Endothelial cell of umbilical vein (primary cell): ENCODE measurements around the gene C1orf210. TPM values are rescaled to one million over a fixed set of nuclear protein-coding genes. Genes with fewer than 3 reads are reported as not detected.

ENCODE experiments used
- BruUV-seq: library from RNA; stranded (reverse); fragments of 400-500 nt; replicated peaks from 2 replicates; lab custom pipeline; 2021; lab: Mats Ljungman, UMichigan
- CTCF ChIA-PET: fragments of 300-600, 350-600 bp; sonication (Branson Sonifier 250); formaldehyde crosslinking; loops from one replicate; lab custom pipeline; 2021; ENCODE audit warnings: antibody characterized with exemption, inconsistent platforms; lab: Charles Lee
- POLR2A ChIA-PET: fragments of 300-600, 350-600 bp; sonication (Branson Sonifier 250); formaldehyde crosslinking; loops from one replicate; lab custom pipeline; 2021; ENCODE audit warnings: antibody characterized with exemption, inconsistent platforms; lab: Charles Lee
- DNase-seq: peaks from one replicate; pipeline ENCODE4 v3.0.0-alpha.2; 2011; ENCODE audit warnings: low read depth, low spot score
- FAIRE-seq: peaks from 2 replicates; lab custom pipeline; 2011; peaks lifted over from hg19 to GRCh38; lab: Jason Lieb, UNC
- H2AFZ ChIP-seq: 2 replicates; pipeline ENCODE4 v1.6.0; 2012; ENCODE audit warnings: low read depth, low read length, control low read depth, inconsistent platforms
- H3K27ac ChIP-seq: 2 replicates; pipeline ENCODE4 v1.5.1; 2011; ENCODE audit warnings: low read depth, mild to moderate bottlenecking, control low read depth, low read length, moderate library complexity; ENCODE audit not compliant: insufficient read depth
- H3K27me3 ChIP-seq, 2 experiments: 2 replicates each; pipeline versions ENCODE4 v1.6.0 to v1.6.1; 2011; ENCODE audit warnings: low read length in 2 of 2, mixed read lengths in 1 of 2; ENCODE audit not compliant: control insufficient read depth in 2 of 2, insufficient read depth in 2 of 2
- H3K36me3 ChIP-seq, 2 experiments: 2 replicates in 1 of 2; 3 replicates in 1 of 2; pipeline ENCODE4 v1.5.1; 2011; ENCODE audit warnings: low read length in 2 of 2, mild to moderate bottlenecking in 1 of 2, moderate library complexity in 1 of 2; ENCODE audit not compliant: control insufficient read depth in 2 of 2, insufficient read depth in 2 of 2; ENCODE audit errors: extremely low read depth in 1 of 2
- H3K4me1 ChIP-seq: 3 replicates; pipeline ENCODE4 v1.5.1; 2011; ENCODE audit warnings: mild to moderate bottlenecking, low read length; ENCODE audit not compliant: control insufficient read depth, insufficient read depth; ENCODE audit errors: extremely low read depth
- H3K4me2 ChIP-seq: 2 replicates; pipeline ENCODE4 v1.6.1; 2011; ENCODE audit warnings: low read length, control low read depth, mixed read lengths; ENCODE audit not compliant: insufficient read depth
- H3K4me3 ChIP-seq, 3 experiments: fragments of 200-600 bp in 1 of 3; sonication (generic), shearing (Covaris generic) in 1 of 3; replicated peaks in 1 of 3; 2 replicates each; pipeline ENCODE4 v1.5.1; 2011 to 2016; ENCODE audit warnings: control low read depth in 3 of 3, low read length in 3 of 3, mild to moderate bottlenecking in 2 of 3, inconsistent platforms in 1 of 3, low read depth in 1 of 3, moderate library complexity in 1 of 3; ENCODE audit not compliant: insufficient read depth in 1 of 3
- H3K79me2 ChIP-seq: 2 replicates; pipeline ENCODE4 v1.6.0; 2012; ENCODE audit warnings: low read length, inconsistent platforms; ENCODE audit not compliant: control insufficient read depth, insufficient read depth
- H3K9ac ChIP-seq: replicated peaks from 2 replicates; pipeline ENCODE3; 2011; ENCODE audit warnings: low read length, control low read depth; ENCODE audit not compliant: insufficient read depth; ENCODE audit errors: extremely low read depth
- H3K9me1 ChIP-seq: replicated peaks from 3 replicates; pipeline ENCODE4 v1.6.0; 2011; ENCODE audit warnings: mild to moderate bottlenecking, low read length; ENCODE audit not compliant: control insufficient read depth, insufficient read depth; ENCODE audit errors: extremely low read depth
- H3K9me3 ChIP-seq: replicated peaks from 2 replicates; pipeline ENCODE4 v1.5.1; 2012; ENCODE audit warnings: low read length, inconsistent platforms; ENCODE audit not compliant: control insufficient read depth, insufficient read depth
- H4K20me1 ChIP-seq: replicated peaks from 2 replicates; pipeline ENCODE3; 2011; ENCODE audit warnings: mild to moderate bottlenecking, low read length; ENCODE audit not compliant: control insufficient read depth, insufficient read depth; ENCODE audit errors: extremely low read depth
- CTCF ChIP-seq, 2 donors: IDR thresholded peaks; 1 replicate in 1 of 2; 2 replicates in 1 of 2; pipeline ENCODE4 v1.5.1; 2011; ENCODE audit warnings: low read length in 2 of 2, mild to moderate bottlenecking in 2 of 2, moderate library complexity in 2 of 2, control low read depth in 1 of 2, inconsistent platforms in 1 of 2, low read depth in 1 of 2; ENCODE audit not compliant: insufficient read depth in 1 of 2; ENCODE audit errors: extremely low read depth in 1 of 2
- EZH2 ChIP-seq: IDR thresholded peaks from 2 replicates; pipeline ENCODE4 v1.6.1; 2012; ENCODE audit warnings: borderline replicate concordance, low read depth, mild to moderate bottlenecking, moderate library complexity, low read length, inconsistent platforms; ENCODE audit not compliant: severe bottlenecking
- FOS ChIP-seq: IDR thresholded peaks from 2 replicates; pipeline ENCODE4 v1.6.1; 2011; ENCODE audit warnings: mild to moderate bottlenecking, low read length, moderate library complexity, borderline replicate concordance; ENCODE audit not compliant: insufficient read depth
- GATA2 ChIP-seq: IDR thresholded peaks from 2 replicates; pipeline ENCODE4 v1.7.0; 2011; ENCODE audit warnings: low read depth, mild to moderate bottlenecking, moderate library complexity, mixed read lengths, low read length; ENCODE audit not compliant: insufficient read length, insufficient read depth
- JUN ChIP-seq: IDR thresholded peaks from 2 replicates; pipeline ENCODE4 v1.6.1; 2011; ENCODE audit warnings: borderline replicate concordance, low read depth; ENCODE audit not compliant: insufficient read length, insufficient read depth
- MAX ChIP-seq: IDR thresholded peaks from 2 replicates; pipeline ENCODE4 v1.6.1; 2011; ENCODE audit not compliant: insufficient read depth, insufficient read length
- MYC ChIP-seq: IDR thresholded peaks from one replicate; pipeline ENCODE4 v1.6.1; 2011; ENCODE audit warnings: mild to moderate bottlenecking, low read depth, low read length
- POLR2A ChIP-seq: IDR thresholded peaks from 2 replicates; pipeline ENCODE4 v1.6.1; 2012; ENCODE audit warnings: low read depth, mild to moderate bottlenecking, control low read depth, low read length
- POLR2AphosphoS5 ChIP-seq: IDR thresholded peaks from 2 replicates; pipeline ENCODE4 v1.6.1; 2012; ENCODE audit warnings: low read depth, mild to moderate bottlenecking, control low read depth, low read length, moderate library complexity; ENCODE audit not compliant: insufficient read depth
- dilution Hi-C: fragments of 300-500 bp; cut with MboI; formaldehyde crosslinking; loops from one replicate; pipeline ENCODE4 v1.15.0; 2019; ENCODE audit warnings: low sequenced_read_pairs; ENCODE audit not compliant: extremely low pct_ligation_motif_present
- intact Hi-C: fragments of 100-400 bp; cut with micrococcal nuclease; formaldehyde crosslinking; loops from one replicate; pipeline ENCODE4 v1.10.0; 2022
- polyA plus RNA-seq, 4 experiments: library from polyadenylated mRNA; depleted of rRNA in 3 of 4; stranded (reverse) in 3 of 4; unstranded in 1 of 4; fragments of >200 nt; gene quantifications; 2 replicates each; pipeline versions ENCODE4 v1.2.1 to v1.2.3, GENCODE V29; 2011 to 2012; ENCODE audit warnings: missing spikeins in 1 of 4
- total RNA-seq: library from RNA; stranded (reverse); gene quantifications from 2 replicates; pipeline ENCODE4 v1.2.3, GENCODE V29; 2021

C1orf210 gene
- total and polyA plus RNA-seq, 2 donors (not counting 3 experiments of a cell fraction or from before 2014, with no cell fraction given), result not detected

- DNase-seq, result no peak
- FAIRE-seq, result no peak
- H3K27me3 ChIP-seq, result peaks cover 0 to 2% of the 10 kb centered on the region in 2 experiments
- no peaks in the 10 kb centered on the region for H3K79me2 ChIP-seq
- CTCF ChIA-PET, result no interaction called here
- H2AFZ ChIP-seq, result no peak overlapping the region
- no peak overlapping the region for H3K9ac ChIP-seq
- no peak overlapping the region for H3K27ac ChIP-seq
- dilution Hi-C loops (no loop called here), intact Hi-C loops (no loop called here)
- no peak overlapping the region for H3K4me2 ChIP-seq
- no peaks in the 10 kb centered on the region for H4K20me1 ChIP-seq
- no peaks in the 10 kb centered on the region for H3K9me1 ChIP-seq
- POLR2A ChIA-PET, result no interaction called here
- TF ChIP-seq EZH2 (no peak), FOS (no peak), JUN (no peak), POLR2AphosphoS5 (no peak)
- no TSS peak for BruUV-seq
- no peaks in the 10 kb centered on the region for H3K4me1 ChIP-seq
- no peaks in the 10 kb centered on the region for H3K36me3 ChIP-seq
- no peak overlapping the region for H3K4me3 ChIP-seq
- no peaks in the 10 kb centered on the region for H3K9me3 ChIP-seq
These were observed 17.5 kb downstream of the C1orf210 start for GRCh38 chr1:43267818-43268425.

- Histone ChIP-seq H3K9ac (no peak overlapping the region), H3K27ac (no peak overlapping the region), H2AFZ (no peak overlapping the region), H3K27me3 (peaks cover 0 to 2% of the 10 kb centered on the region in 2 experiments), H3K4me1 (no peaks in the 10 kb centered on the region), H3K4me2 (no peak overlapping the region), H3K9me1 (no peaks in the 10 kb centered on the region), H3K36me3 (no peaks in the 10 kb centered on the region), H3K9me3 (no peaks in the 10 kb centered on the region), H3K4me3 (no peak overlapping the region), H4K20me1 (no peaks in the 10 kb centered on the region), H3K79me2 (no peaks in the 10 kb centered on the region)
- CTCF ChIA-PET, result no interaction called here
- intact Hi-C loops (no loop called here), dilution Hi-C loops (no loop called here)
- DNase-seq, result no peak
- TF ChIP-seq EZH2, result no peak
- TF ChIP-seq JUN, result no peak
- TF ChIP-seq CTCF (IDR thresholded peaks at IDR 0.05; ENCODE audit: extremely low read depth in 1 of 2, insufficient read depth in 1 of 2, low read depth in 1 of 2, low read length in 2 of 2), result no peak
- no peak for TF ChIP-seq FOS
- TF ChIP-seq POLR2A, result no peak
- TF ChIP-seq MAX, result no peak
- TF ChIP-seq GATA2, result no peak
- no peak for TF ChIP-seq POLR2AphosphoS5
- no peak for TF ChIP-seq MYC
- POLR2A ChIA-PET, result no interaction called here
- no TSS peak for BruUV-seq
- no peak for FAIRE-seq
These were observed 18.0 kb downstream of the C1orf210 start for GRCh38 chr1:43267291-43267805.
